ENCODE data around the gene NOL9. TPM values are rescaled to one million over a fixed set of nuclear protein-coding genes. Genes with fewer than 3 reads are reported as not detected.

The NOL9 gene
- total and polyA plus RNA-seq, 2 donors = 8.6 to 11.1 TPM

- Histone ChIP-seq H3K4me3 (ENCODE audit: low read length in 2 of 2) (no peak overlapping the region), H3K9me3 (ENCODE audit: control insufficient read depth in 2 of 2, insufficient read depth in 1 of 2, low read length in 1 of 2) (no peaks in the 10 kb centered on the region), H3K4me1 (ENCODE audit: control insufficient read depth in 2 of 2, insufficient read depth in 2 of 2, low read length in 2 of 2) (no peaks in the 10 kb centered on the region), H3K27me3 (ENCODE audit: control insufficient read depth in 2 of 2, insufficient read depth in 1 of 2, low read length in 1 of 2) (peaks cover 0 to 12% of the 10 kb centered on the region in 2 donors), H3K36me3 (ENCODE audit: control insufficient read depth in 2 of 2, insufficient read depth in 2 of 2, low read length in 1 of 2) (no peaks in the 10 kb centered on the region), H3K27ac (ENCODE audit: low read depth in 1 of 2, low read length in 1 of 2) (no peak overlapping the region)
- no peak for DNase-seq (ENCODE audit: low read depth in 6 of 9, low spot score in 9 of 9)
- 82% methylated on average over 6 of the region's 6 CpGs for WGBS
These were observed 43.8 kb downstream of the NOL9 start for GRCh38 chr1:6510493-6510892.

- 65% methylated on average over 10 of the region's 10 CpGs for WGBS
These were observed 44.4 kb downstream of the NOL9 start for GRCh38 chr1:6509919-6510291.

GRCh38 chr1:6509220-6509918 is 44.9 kb downstream of the NOL9 start:
- Histone ChIP-seq H3K4me1 (ENCODE audit: control insufficient read depth in 2 of 2, insufficient read depth in 2 of 2, low read length in 2 of 2) (no peaks in the 10 kb centered on the region), H3K4me3 (ENCODE audit: low read length in 2 of 2) (no peak overlapping the region), H3K27ac (ENCODE audit: low read depth in 1 of 2, low read length in 1 of 2) (no peak overlapping the region), H3K36me3 (ENCODE audit: control insufficient read depth in 2 of 2, insufficient read depth in 2 of 2, low read length in 1 of 2) (no peaks in the 10 kb centered on the region), H3K9me3 (ENCODE audit: control insufficient read depth in 2 of 2, insufficient read depth in 1 of 2, low read length in 1 of 2) (no peaks in the 10 kb centered on the region), H3K27me3 (ENCODE audit: control insufficient read depth in 2 of 2, insufficient read depth in 1 of 2, low read length in 1 of 2) (peaks cover 0 to 12% of the 10 kb centered on the region in 2 donors)
- DNase-seq (ENCODE audit: low read depth in 6 of 9, low spot score in 9 of 9) = no peak
- 38% methylated on average over 20 of the region's 20 CpGs for WGBS

More at GRCh38 chr1:6509919-6510291, 44.4 kb downstream of the NOL9 start:
- Histone ChIP-seq H3K36me3 (ENCODE audit: control insufficient read depth in 2 of 2, insufficient read depth in 2 of 2, low read length in 1 of 2) (no peaks in the 10 kb centered on the region), H3K27ac (ENCODE audit: low read depth in 1 of 2, low read length in 1 of 2) (no peak overlapping the region), H3K4me3 (ENCODE audit: low read length in 2 of 2) (no peak overlapping the region), H3K4me1 (ENCODE audit: control insufficient read depth in 2 of 2, insufficient read depth in 2 of 2, low read length in 2 of 2) (no peaks in the 10 kb centered on the region), H3K27me3 (ENCODE audit: control insufficient read depth in 2 of 2, insufficient read depth in 1 of 2, low read length in 1 of 2) (peaks cover 0 to 12% of the 10 kb centered on the region in 2 donors), H3K9me3 (ENCODE audit: control insufficient read depth in 2 of 2, insufficient read depth in 1 of 2, low read length in 1 of 2) (no peaks in the 10 kb centered on the region)
- no peak for DNase-seq (ENCODE audit: low read depth in 6 of 9, low spot score in 9 of 9)

GRCh38 chr1:6508816-6509189 is 45.5 kb downstream of the NOL9 start:
- 96% methylated on average over 11 of the region's 11 CpGs for WGBS
- Histone ChIP-seq H3K27me3 (ENCODE audit: control insufficient read depth in 2 of 2, insufficient read depth in 1 of 2, low read length in 1 of 2) (peaks cover 0 to 12% of the 10 kb centered on the region in 2 donors), H3K36me3 (ENCODE audit: control insufficient read depth in 2 of 2, insufficient read depth in 2 of 2, low read length in 1 of 2) (no peaks in the 10 kb centered on the region), H3K27ac (ENCODE audit: low read depth in 1 of 2, low read length in 1 of 2) (no peak overlapping the region), H3K4me3 (ENCODE audit: low read length in 2 of 2) (no peak overlapping the region), H3K9me3 (ENCODE audit: control insufficient read depth in 2 of 2, insufficient read depth in 1 of 2, low read length in 1 of 2) (no peaks in the 10 kb centered on the region), H3K4me1 (ENCODE audit: control insufficient read depth in 2 of 2, insufficient read depth in 2 of 2, low read length in 2 of 2) (no peaks in the 10 kb centered on the region)
- no peak for DNase-seq (ENCODE audit: low read depth in 6 of 9, low spot score in 9 of 9)

GRCh38 chr1:6508154-6508815 is 46.0 kb downstream of the NOL9 start:
- H3K27ac ChIP-seq (ENCODE audit: low read depth in 1 of 2, low read length in 1 of 2) = no peak overlapping the region
- peaks cover 0 to 12% of the 10 kb centered on the region in 2 donors for H3K27me3 ChIP-seq (ENCODE audit: control insufficient read depth in 2 of 2, insufficient read depth in 1 of 2, low read length in 1 of 2)
- no peak for DNase-seq (ENCODE audit: low read depth in 6 of 9, low spot score in 9 of 9)
- no peaks in the 10 kb centered on the region for H3K4me1 ChIP-seq (ENCODE audit: control insufficient read depth in 2 of 2, insufficient read depth in 2 of 2, low read length in 2 of 2)
- no peaks in the 10 kb centered on the region for H3K9me3 ChIP-seq (ENCODE audit: control insufficient read depth in 2 of 2, insufficient read depth in 1 of 2, low read length in 1 of 2)
- no peak overlapping the region for H3K4me3 ChIP-seq (ENCODE audit: low read length in 2 of 2)
- WGBS = 91% methylated on average over 18 of the region's 18 CpGs
- no peaks in the 10 kb centered on the region for H3K36me3 ChIP-seq (ENCODE audit: control insufficient read depth in 2 of 2, insufficient read depth in 2 of 2, low read length in 1 of 2)

GRCh38 chr1:6507461-6507911 is 46.8 kb downstream of the NOL9 start:
- H3K27me3 ChIP-seq (ENCODE audit: control insufficient read depth in 2 of 2, insufficient read depth in 1 of 2, low read length in 1 of 2) = peaks cover 0 to 12% of the 10 kb centered on the region in 2 donors
- H3K4me3 ChIP-seq (ENCODE audit: low read length in 2 of 2) = no peak overlapping the region
- H3K27ac ChIP-seq (ENCODE audit: low read depth in 1 of 2, low read length in 1 of 2) = no peak overlapping the region
- H3K4me1 ChIP-seq (ENCODE audit: control insufficient read depth in 2 of 2, insufficient read depth in 2 of 2, low read length in 2 of 2) = no peaks in the 10 kb centered on the region
- no peaks in the 10 kb centered on the region for H3K9me3 ChIP-seq (ENCODE audit: control insufficient read depth in 2 of 2, insufficient read depth in 1 of 2, low read length in 1 of 2)
- no peaks in the 10 kb centered on the region for H3K36me3 ChIP-seq (ENCODE audit: control insufficient read depth in 2 of 2, insufficient read depth in 2 of 2, low read length in 1 of 2)
- 91% methylated on average over 12 of the region's 12 CpGs for WGBS
- no peak for DNase-seq (ENCODE audit: low read depth in 6 of 9, low spot score in 9 of 9)

- no peak overlapping the region for H3K27ac ChIP-seq (ENCODE audit: low read depth in 1 of 2, low read length in 1 of 2)
- no peaks in the 10 kb centered on the region for H3K9me3 ChIP-seq (ENCODE audit: control insufficient read depth in 2 of 2, insufficient read depth in 1 of 2, low read length in 1 of 2)
- no peaks in the 10 kb centered on the region for H3K4me1 ChIP-seq (ENCODE audit: control insufficient read depth in 2 of 2, insufficient read depth in 2 of 2, low read length in 2 of 2)
- H3K27me3 ChIP-seq (ENCODE audit: control insufficient read depth in 2 of 2, insufficient read depth in 1 of 2, low read length in 1 of 2) = peaks cover 0 to 15% of the 10 kb centered on the region in 2 donors
- no peak for DNase-seq (ENCODE audit: low read depth in 6 of 9, low spot score in 9 of 9)
- no peak overlapping the region for H3K4me3 ChIP-seq (ENCODE audit: low read length in 2 of 2)
- H3K36me3 ChIP-seq (ENCODE audit: control insufficient read depth in 2 of 2, insufficient read depth in 2 of 2, low read length in 1 of 2) = no peaks in the 10 kb centered on the region
- 57% methylated on average over 7 of the region's 7 CpGs for WGBS
These were observed 47.3 kb downstream of the NOL9 start for GRCh38 chr1:6507037-6507428.

GRCh38 chr1:6506210-6507036 is 47.9 kb downstream of the NOL9 start:
- DNase-seq (ENCODE audit: low read depth in 6 of 9, low spot score in 9 of 9) = no peak
- Histone ChIP-seq H3K4me1 (ENCODE audit: control insufficient read depth in 2 of 2, insufficient read depth in 2 of 2, low read length in 2 of 2) (no peaks in the 10 kb centered on the region), H3K27ac (ENCODE audit: low read depth in 1 of 2, low read length in 1 of 2) (no peak overlapping the region), H3K27me3 (ENCODE audit: control insufficient read depth in 2 of 2, insufficient read depth in 1 of 2, low read length in 1 of 2) (peaks cover 0 to 17% of the 10 kb centered on the region in 2 donors), H3K9me3 (ENCODE audit: control insufficient read depth in 2 of 2, insufficient read depth in 1 of 2, low read length in 1 of 2) (no peaks in the 10 kb centered on the region), H3K36me3 (ENCODE audit: control insufficient read depth in 2 of 2, insufficient read depth in 2 of 2, low read length in 1 of 2) (no peaks in the 10 kb centered on the region), H3K4me3 (ENCODE audit: low read length in 2 of 2) (no peak overlapping the region)
- WGBS = 95% methylated on average over 31 of the region's 31 CpGs

All from thymus (tissue), 11 donors.